ENCODE data around the gene SPO11. TPM values are rescaled to one million over a fixed set of nuclear protein-coding genes. Genes with fewer than 3 reads are reported as not detected.

Gene SPO11
- polyA plus RNA-seq = not detected
- long read RNA-seq, donor 1 = 0 reads
- long read RNA-seq, donor 2 = 0 reads
- long read RNA-seq, donor 3 = 0 reads
- long read RNA-seq, donor 4 = 0 reads
- long read RNA-seq, donor 5 = 0 reads
- long read RNA-seq, donor 6 = 0 reads
- long read RNA-seq, donor 7 = 0 reads
- long read RNA-seq, donor 8 = 0 reads
- long read RNA-seq, donor 9 = 0 reads
- long read RNA-seq, donor 10 = 0 reads

DNA sequence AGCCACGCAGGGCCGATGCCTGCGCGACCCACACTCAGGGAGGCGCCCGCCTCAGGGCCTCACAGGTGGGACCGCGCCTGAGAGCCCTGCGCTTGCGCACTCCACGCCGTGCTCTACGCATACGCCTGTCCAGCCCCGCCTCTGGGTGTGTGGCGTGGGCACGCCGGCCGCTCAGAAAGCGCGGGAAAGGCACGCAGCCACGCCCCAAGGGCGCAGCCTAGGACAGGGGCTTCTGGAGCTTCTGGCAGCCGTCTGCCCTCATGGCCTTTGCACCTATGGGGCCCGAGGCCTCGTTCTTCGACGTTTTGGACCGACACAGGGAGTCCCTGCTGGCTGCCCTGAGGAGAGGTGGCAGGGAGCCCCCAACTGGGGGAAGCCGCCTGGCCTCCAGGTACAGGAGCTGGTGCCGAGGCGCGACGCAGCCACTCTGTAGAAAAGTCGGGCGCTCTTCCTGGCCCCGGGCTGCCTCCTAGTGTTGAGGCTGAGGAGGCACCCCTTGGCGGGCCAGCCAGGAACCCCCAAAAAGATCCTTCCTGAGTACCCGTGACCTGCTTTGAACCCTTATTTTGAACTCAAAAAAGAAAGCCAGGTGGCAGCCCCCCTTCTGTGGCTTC, at the start of gene SPO11:
SPO11 (plus strand) TSS at position 196 of the 614 bp plus-strand sequence; CDS start at position 261, 65 bp downstream.
- no peak within 1 kb of the TSS for H3K4me3 ChIP-seq (ENCODE audit: low read depth in 1 of 3, low read length in 3 of 3)

GRCh38 chr20:57280221-57280620, 49.4 kb upstream of the SPO11 start:
- Histone ChIP-seq H3K4me1 (ENCODE audit: control insufficient read depth in 3 of 3, insufficient read depth in 2 of 3, low read depth in 1 of 3, low read length in 2 of 3) (no peaks in the 10 kb centered on the region), H3K4me3 (ENCODE audit: low read depth in 1 of 3, low read length in 3 of 3) (no peak overlapping the region), H3K27me3 (ENCODE audit: control insufficient read depth in 3 of 3, insufficient read depth in 3 of 3, low read length in 3 of 3) (peaks cover 0 to 8% (median 3%) of the 10 kb centered on the region in 3 donors), H3K9me3 (ENCODE audit: control insufficient read depth in 2 of 2, insufficient read depth in 1 of 2, low read depth in 1 of 2, low read length in 1 of 2) (no peaks in the 10 kb centered on the region), H3K27ac (ENCODE audit: low read depth in 1 of 3, low read length in 2 of 3) (no peak overlapping the region), H3K36me3 (ENCODE audit: control insufficient read depth in 3 of 3, insufficient read depth in 2 of 3, low read depth in 1 of 3, low read length in 3 of 3) (no peaks in the 10 kb centered on the region)
- FAIRE-seq (no peak), DNase-seq (no peak)
- WGBS, 3 donors = 80 to 85% (median 80%) methylated on average over 10 of the region's 10 CpGs

More for the DNA sequence above, at the start of gene SPO11:
- 53 to 62% (median 59%) methylated on average over 40 of the region's 40 CpGs for WGBS, 3 donors
- no peaks in the 10 kb centered on the region for H3K9me3 ChIP-seq (ENCODE audit: control insufficient read depth in 2 of 2, insufficient read depth in 1 of 2, low read depth in 1 of 2, low read length in 1 of 2)
- FAIRE-seq = no peak
- H3K27ac ChIP-seq (ENCODE audit: low read depth in 1 of 3, low read length in 2 of 3) = no peak within 1 kb of the TSS
- peaks cover 1 to 7% (median 4%) of the 10 kb centered on the region in 3 donors for H3K27me3 ChIP-seq (ENCODE audit: control insufficient read depth in 3 of 3, insufficient read depth in 3 of 3, low read length in 3 of 3)
- DNase-seq = no peak
- H3K36me3 ChIP-seq (ENCODE audit: control insufficient read depth in 3 of 3, insufficient read depth in 2 of 3, low read depth in 1 of 3, low read length in 3 of 3) = no peaks in the 10 kb centered on the region
- no peaks in the 10 kb centered on the region for H3K4me1 ChIP-seq (ENCODE audit: control insufficient read depth in 3 of 3, insufficient read depth in 2 of 3, low read depth in 1 of 3, low read length in 2 of 3)

GRCh38 chr20:57281900-57282299, 47.7 kb upstream of the SPO11 start:
- Histone ChIP-seq H3K4me1 (ENCODE audit: control insufficient read depth in 3 of 3, insufficient read depth in 2 of 3, low read depth in 1 of 3, low read length in 2 of 3) (no peaks in the 10 kb centered on the region), H3K36me3 (ENCODE audit: control insufficient read depth in 3 of 3, insufficient read depth in 2 of 3, low read depth in 1 of 3, low read length in 3 of 3) (no peaks in the 10 kb centered on the region), H3K27me3 (ENCODE audit: control insufficient read depth in 3 of 3, insufficient read depth in 3 of 3, low read length in 3 of 3) (peaks cover 0 to 8% (median 3%) of the 10 kb centered on the region in 3 donors), H3K9me3 (ENCODE audit: control insufficient read depth in 2 of 2, insufficient read depth in 1 of 2, low read depth in 1 of 2, low read length in 1 of 2) (no peaks in the 10 kb centered on the region), H3K4me3 (ENCODE audit: low read depth in 1 of 3, low read length in 3 of 3) (no peak overlapping the region), H3K27ac (ENCODE audit: low read depth in 1 of 3, low read length in 2 of 3) (no peak overlapping the region)
- no peak for FAIRE-seq
- 62 to 78% (median 71%) methylated on average over 7 of the region's 7 CpGs for WGBS, 3 donors
- no peak for DNase-seq

DNA sequence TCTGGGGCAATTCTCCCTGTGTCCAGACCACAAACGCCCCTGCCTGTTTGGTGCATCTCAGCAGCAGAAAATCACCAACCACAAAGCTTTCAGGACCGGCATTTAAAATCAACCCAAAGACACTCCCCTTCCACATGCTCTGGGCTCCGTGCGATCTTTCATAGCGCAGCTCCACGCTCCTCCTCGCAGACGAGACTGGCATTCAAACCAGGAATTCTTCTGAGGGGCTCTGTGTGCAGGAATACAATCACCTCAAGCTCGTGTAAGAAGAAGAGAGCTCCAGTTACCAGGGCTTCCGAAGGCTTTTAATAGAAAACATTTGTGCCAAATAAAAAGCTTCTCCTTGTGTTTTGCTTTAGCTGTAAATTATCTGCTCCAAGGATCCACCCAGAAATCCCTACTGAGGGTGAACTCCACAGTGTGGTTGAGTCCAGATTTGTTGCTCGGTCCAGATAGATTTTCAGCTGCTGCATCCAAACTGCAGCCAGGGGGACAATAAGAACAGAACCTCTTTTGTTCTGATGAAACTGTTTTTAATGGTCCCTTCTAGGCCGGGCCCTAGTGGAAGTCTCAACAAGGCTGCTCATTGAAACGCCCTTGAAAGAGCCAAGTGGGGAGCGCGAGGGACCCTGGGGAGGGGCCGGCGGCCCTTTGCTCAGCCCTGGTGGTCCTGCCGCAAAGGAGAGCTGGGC, 46.8 kb upstream of the SPO11 start:
- DNase-seq (no peak), FAIRE-seq (no peak)
- no peak overlapping the region for H3K27ac ChIP-seq (ENCODE audit: low read depth in 1 of 3, low read length in 2 of 3)
- H3K4me3 ChIP-seq (ENCODE audit: low read depth in 1 of 3, low read length in 3 of 3) = no peak overlapping the region
- WGBS, 3 donors = 43 to 55% (median 48%) methylated on average over 18 of the region's 18 CpGs
- no peaks in the 10 kb centered on the region for H3K9me3 ChIP-seq (ENCODE audit: control insufficient read depth in 2 of 2, insufficient read depth in 1 of 2, low read depth in 1 of 2, low read length in 1 of 2)
- H3K36me3 ChIP-seq (ENCODE audit: control insufficient read depth in 3 of 3, insufficient read depth in 2 of 3, low read depth in 1 of 3, low read length in 3 of 3) = no peaks in the 10 kb centered on the region
- peaks cover 0 to 8% (median 3%) of the 10 kb centered on the region in 3 donors for H3K27me3 ChIP-seq (ENCODE audit: control insufficient read depth in 3 of 3, insufficient read depth in 3 of 3, low read length in 3 of 3)
- no peaks in the 10 kb centered on the region for H3K4me1 ChIP-seq (ENCODE audit: control insufficient read depth in 3 of 3, insufficient read depth in 2 of 3, low read depth in 1 of 3, low read length in 2 of 3)

- no peaks in the 10 kb centered on the region for H3K4me1 ChIP-seq (ENCODE audit: control insufficient read depth in 3 of 3, insufficient read depth in 2 of 3, low read depth in 1 of 3, low read length in 2 of 3)
- FAIRE-seq = no peak
- H3K27me3 ChIP-seq (ENCODE audit: control insufficient read depth in 3 of 3, insufficient read depth in 3 of 3, low read length in 3 of 3) = peaks cover 0 to 14% (median 3%) of the 10 kb centered on the region in 3 donors
- no peak overlapping the region for H3K27ac ChIP-seq (ENCODE audit: low read depth in 1 of 3, low read length in 2 of 3)
- H3K36me3 ChIP-seq (ENCODE audit: control insufficient read depth in 3 of 3, insufficient read depth in 2 of 3, low read depth in 1 of 3, low read length in 3 of 3) = no peaks in the 10 kb centered on the region
- no peak for DNase-seq
- WGBS, 3 donors = 74 to 83% (median 76%) methylated on average over 7 of the region's 7 CpGs
- H3K4me3 ChIP-seq (ENCODE audit: low read depth in 1 of 3, low read length in 3 of 3) = no peak overlapping the region
- no peaks in the 10 kb centered on the region for H3K9me3 ChIP-seq (ENCODE audit: control insufficient read depth in 2 of 2, insufficient read depth in 1 of 2, low read depth in 1 of 2, low read length in 1 of 2)
These were observed 45.7 kb upstream of the SPO11 start for GRCh38 chr20:57283860-57284259.

DNA sequence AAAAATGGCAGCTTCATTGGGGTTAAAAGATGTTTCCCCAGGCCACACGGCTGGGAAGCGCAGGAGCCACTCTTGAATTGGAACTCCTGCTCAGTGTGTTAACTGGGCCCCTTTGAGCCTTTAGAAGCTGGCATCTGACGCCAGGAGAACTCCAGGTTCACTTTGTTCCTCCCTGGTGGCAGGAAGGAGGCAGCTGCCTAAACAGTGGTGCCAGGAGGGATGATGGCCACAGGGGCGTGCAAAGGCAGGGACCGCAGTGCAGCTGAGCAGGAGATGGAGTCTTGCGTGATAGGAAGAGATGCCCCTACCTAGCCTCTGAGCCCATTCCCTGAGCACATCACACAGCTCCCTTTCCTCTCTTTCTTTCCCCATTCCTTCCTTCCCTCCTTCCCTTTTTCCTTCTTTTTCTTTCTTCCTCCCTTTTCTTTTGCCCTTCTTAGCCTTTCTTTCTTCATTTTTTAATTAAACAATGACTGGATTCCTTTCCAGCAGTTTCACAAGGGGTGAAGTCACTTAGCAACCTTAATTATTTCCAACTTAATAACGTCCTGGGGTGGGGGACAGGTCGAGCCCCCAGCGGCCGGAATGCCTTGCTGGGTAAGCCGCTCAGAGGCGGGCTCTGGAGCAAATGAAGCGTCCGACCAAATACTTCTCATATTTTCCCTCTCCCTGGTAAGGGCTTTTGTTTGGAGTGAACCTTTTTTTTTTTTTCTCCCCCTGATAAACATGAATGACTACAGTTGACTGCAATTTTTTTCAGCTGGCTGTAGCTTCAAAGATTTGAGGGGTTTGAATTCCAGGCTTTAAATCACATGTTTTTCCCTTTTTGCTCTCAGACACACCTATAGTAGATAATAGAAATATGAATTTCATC, 42.4 kb upstream of the SPO11 start:
- no peak for FAIRE-seq
- DNase-seq = no peak
- Histone ChIP-seq H3K27me3 (ENCODE audit: control insufficient read depth in 3 of 3, insufficient read depth in 3 of 3, low read length in 3 of 3) (peaks cover 3 to 14% (median 5%) of the 10 kb centered on the region in 3 donors), H3K4me3 (ENCODE audit: low read depth in 1 of 3, low read length in 3 of 3) (no peak overlapping the region), H3K36me3 (ENCODE audit: control insufficient read depth in 3 of 3, insufficient read depth in 2 of 3, low read depth in 1 of 3, low read length in 3 of 3) (no peaks in the 10 kb centered on the region), H3K9me3 (ENCODE audit: control insufficient read depth in 2 of 2, insufficient read depth in 1 of 2, low read depth in 1 of 2, low read length in 1 of 2) (no peaks in the 10 kb centered on the region), H3K4me1 (ENCODE audit: control insufficient read depth in 3 of 3, insufficient read depth in 2 of 3, low read depth in 1 of 3, low read length in 2 of 3) (no peaks in the 10 kb centered on the region), H3K27ac (ENCODE audit: low read depth in 1 of 3, low read length in 2 of 3) (no peak overlapping the region)
- 43 to 45% (median 44%) methylated on average over 14 of the region's 14 CpGs for WGBS, 3 donors

GRCh38 chr20:57287901-57288300, 41.7 kb upstream of the SPO11 start:
- 58 to 68% (median 63%) methylated on average over 6 of the region's 6 CpGs for WGBS, 3 donors
- no peak overlapping the region for H3K27ac ChIP-seq (ENCODE audit: low read depth in 1 of 3, low read length in 2 of 3)
- peaks cover 3 to 14% (median 5%) of the 10 kb centered on the region in 3 donors for H3K27me3 ChIP-seq (ENCODE audit: control insufficient read depth in 3 of 3, insufficient read depth in 3 of 3, low read length in 3 of 3)
- no peak for DNase-seq
- H3K9me3 ChIP-seq (ENCODE audit: control insufficient read depth in 2 of 2, insufficient read depth in 1 of 2, low read depth in 1 of 2, low read length in 1 of 2) = no peaks in the 10 kb centered on the region
- H3K4me3 ChIP-seq (ENCODE audit: low read depth in 1 of 3, low read length in 3 of 3) = no peak overlapping the region
- no peaks in the 10 kb centered on the region for H3K4me1 ChIP-seq (ENCODE audit: control insufficient read depth in 3 of 3, insufficient read depth in 2 of 3, low read depth in 1 of 3, low read length in 2 of 3)
- FAIRE-seq = no peak
- H3K36me3 ChIP-seq (ENCODE audit: control insufficient read depth in 3 of 3, insufficient read depth in 2 of 3, low read depth in 1 of 3, low read length in 3 of 3) = no peaks in the 10 kb centered on the region

DNA sequence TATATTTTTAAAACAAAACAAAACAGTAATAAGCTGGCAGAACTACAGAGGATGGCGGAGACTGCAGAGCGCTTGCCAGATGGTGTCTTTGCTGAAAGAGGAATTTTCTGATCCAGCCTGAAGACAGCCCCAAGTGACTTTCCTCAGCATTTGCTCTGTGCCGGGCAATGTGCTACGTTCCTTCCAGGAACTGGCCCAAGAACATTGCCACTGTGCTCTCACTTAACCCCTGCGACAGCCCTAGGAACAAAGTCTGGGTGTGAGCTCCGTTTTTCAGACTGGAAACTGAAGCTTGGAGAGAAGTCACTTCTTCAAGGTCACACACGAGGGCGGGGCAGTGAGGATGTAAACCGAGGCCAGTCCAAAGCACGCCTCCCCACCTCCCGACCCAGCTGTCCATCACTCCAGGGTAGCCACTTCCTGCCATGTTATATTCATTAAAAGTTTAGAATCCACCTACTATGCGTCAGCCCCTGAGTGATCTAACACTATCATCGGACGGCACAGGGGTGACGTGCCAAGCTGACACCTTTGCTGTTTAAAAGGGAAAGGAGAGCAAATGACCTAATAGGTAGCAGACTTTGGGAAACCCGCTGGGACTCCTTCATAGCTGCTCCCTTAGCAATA, 40.8 kb upstream of the SPO11 start:
- no peaks in the 10 kb centered on the region for H3K36me3 ChIP-seq (ENCODE audit: control insufficient read depth in 3 of 3, insufficient read depth in 2 of 3, low read depth in 1 of 3, low read length in 3 of 3)
- peaks cover 3 to 9% (median 5%) of the 10 kb centered on the region in 3 donors for H3K27me3 ChIP-seq (ENCODE audit: control insufficient read depth in 3 of 3, insufficient read depth in 3 of 3, low read length in 3 of 3)
- FAIRE-seq (no peak), DNase-seq (no peak)
- H3K4me3 ChIP-seq (ENCODE audit: low read depth in 1 of 3, low read length in 3 of 3) = no peak overlapping the region
- H3K27ac ChIP-seq (ENCODE audit: low read depth in 1 of 3, low read length in 2 of 3) = no peak overlapping the region
- H3K4me1 ChIP-seq (ENCODE audit: control insufficient read depth in 3 of 3, insufficient read depth in 2 of 3, low read depth in 1 of 3, low read length in 2 of 3) = no peaks in the 10 kb centered on the region
- H3K9me3 ChIP-seq (ENCODE audit: control insufficient read depth in 2 of 2, insufficient read depth in 1 of 2, low read depth in 1 of 2, low read length in 1 of 2) = no peaks in the 10 kb centered on the region
- WGBS, 3 donors = 29 to 41% (median 34%) methylated on average over 16 of the region's 16 CpGs

All from small intestine (tissue), 16 donors.